Liver (tissue), 9 donors: ENCODE measurements around the gene TMEM63C. TPM values are rescaled to one million over a fixed set of nuclear protein-coding genes. Genes with fewer than 3 reads are reported as not detected.

Experiments
- DNase-seq: peaks from one replicate; pipeline ENCODE4 v3.0.0-alpha.2; 2017; ENCODE audit warnings: low spot score
- H3K27ac ChIP-seq, 2 donors: one replicate each; pipeline ENCODE4 v1.7.0; 2013; ENCODE audit warnings: inconsistent platforms in 2 of 2, low read length in 2 of 2, control low read depth in 1 of 2, low read depth in 1 of 2, mild to moderate bottlenecking in 1 of 2
- H3K27me3 ChIP-seq, 4 donors: one replicate each; pipeline versions ENCODE4 v1.6.1 to v1.7.0; 2013; ENCODE audit warnings: low read length in 3 of 4, inconsistent platforms in 1 of 4, mild to moderate bottlenecking in 1 of 4, moderate library complexity in 1 of 4; ENCODE audit not compliant: control insufficient read depth in 4 of 4, insufficient read depth in 4 of 4
- H3K36me3 ChIP-seq, 4 donors: one replicate each; pipeline versions ENCODE4 v1.6.1 to v1.7.0; 2013; ENCODE audit warnings: low read length in 3 of 4, mild to moderate bottlenecking in 3 of 4, low read depth in 1 of 4, moderate library complexity in 1 of 4; ENCODE audit not compliant: control insufficient read depth in 4 of 4, insufficient read depth in 3 of 4
- H3K4me1 ChIP-seq, 4 donors: one replicate each; pipeline versions ENCODE4 v1.6.1 to v1.7.0; 2013; ENCODE audit warnings: low read length in 3 of 4, mild to moderate bottlenecking in 3 of 4, moderate library complexity in 1 of 4; ENCODE audit not compliant: control insufficient read depth in 4 of 4, insufficient read depth in 4 of 4
- H3K4me3 ChIP-seq, 3 donors: one replicate each; pipeline versions ENCODE4 v1.6.1 to v1.7.0; 2013; ENCODE audit warnings: low read length in 3 of 3, control low read depth in 1 of 3, low read depth in 1 of 3, mild to moderate bottlenecking in 1 of 3
- H3K9ac ChIP-seq, 2 donors: one replicate each; pipeline ENCODE4 v1.7.0; 2013; ENCODE audit warnings: low read length in 2 of 2, mild to moderate bottlenecking in 2 of 2, moderate library complexity in 2 of 2, control low read depth in 1 of 2, low read depth in 1 of 2
- H3K9me3 ChIP-seq, 4 donors: one replicate each; pipeline versions ENCODE4 v1.6.1 to v1.7.0; 2013; ENCODE audit warnings: low read length in 3 of 4; ENCODE audit not compliant: control insufficient read depth in 4 of 4
- EGR1 ChIP-seq, 2 donors: IDR thresholded peaks; 2 replicates each; pipeline ENCODE4 v1.6.1; 2016 to 2018; ENCODE audit warnings: antibody characterized with exemption in 2 of 2, low read depth in 2 of 2
- FOXA1 ChIP-seq: IDR thresholded peaks from 2 replicates; pipeline ENCODE4 v1.6.1; 2016; ENCODE audit warnings: antibody characterized with exemption
- FOXA2 ChIP-seq: IDR thresholded peaks from 2 replicates; pipeline ENCODE4 v1.6.1; 2016; ENCODE audit warnings: antibody characterized with exemption
- GABPA ChIP-seq, 2 donors: IDR thresholded peaks in 1 of 2; conservative IDR thresholded peaks in 1 of 2; 2 replicates each; pipeline ENCODE4 v1.6.1; 2016; ENCODE audit warnings: antibody characterized with exemption in 2 of 2, mild to moderate bottlenecking in 1 of 2, moderate library complexity in 1 of 2
- HNF4A ChIP-seq, 2 donors: conservative IDR thresholded peaks; 2 replicates each; pipeline ENCODE4 v1.6.1; 2016; ENCODE audit warnings: antibody characterized with exemption in 2 of 2, mild to moderate bottlenecking in 2 of 2
- HNF4G ChIP-seq: IDR thresholded peaks from 2 replicates; pipeline ENCODE4 v1.6.1; 2016; ENCODE audit warnings: antibody characterized with exemption
- JUND ChIP-seq, 2 donors: IDR thresholded peaks; 2 replicates each; pipeline ENCODE4 v1.6.1; 2016; ENCODE audit warnings: antibody characterized with exemption in 2 of 2
- NR2F2 ChIP-seq: IDR thresholded peaks from 2 replicates; pipeline ENCODE4 v1.6.1; 2016; ENCODE audit warnings: antibody characterized with exemption
- TAF1 ChIP-seq: conservative IDR thresholded peaks from 2 replicates; pipeline ENCODE4 v1.6.1; 2016; ENCODE audit warnings: antibody characterized with exemption, mild to moderate bottlenecking
- WGBS: extraction: QIAGEN DNeasy Blood & Tissue Kit; methylation state at CpG from one replicate; pipeline ENCODE4 v1.1.7; 2013; 5-methylcytosine and 5-hydroxymethylcytosine counted together
- polyA plus RNA-seq, 2 donors: library from polyadenylated mRNA; stranded (reverse) in 1 of 2; unstranded in 1 of 2; fragments of 200-250 nt in 1 of 2; fragments of >200 nt in 1 of 2; fragmentation: Nextera tagmentation in 1 of 2; extraction: Ambion mirVana in 1 of 2; gene quantifications; one replicate each; pipeline versions ENCODE4 v1.2.1 to v1.2.3, GENCODE V29; 2013 to 2015
- total RNA-seq, 2 donors: library from RNA; depleted of rRNA; stranded (reverse); fragments of >200 nt; gene quantifications; one replicate each; pipeline ENCODE4 v1.2.3, GENCODE V29; 2014
- TF ChIP-seq, protein P1 (sequence below): IDR thresholded peaks from 2 replicates; pipeline ENCODE4 v1.6.1; 2016; ENCODE audit warnings: antibody characterized with exemption
- TF ChIP-seq, protein P2 (sequence below): IDR thresholded peaks from 2 replicates; pipeline ENCODE4 v1.6.1; 2016; ENCODE audit warnings: antibody characterized with exemption, mild to moderate bottlenecking
- TF ChIP-seq, protein P3 (sequence below): IDR thresholded peaks from 2 replicates; pipeline ENCODE4 v1.6.1; 2016; ENCODE audit warnings: antibody characterized with exemption
- TF ChIP-seq, protein P4 (sequence below): fragments of 150-350 bp; IDR thresholded peaks from 2 replicates; pipeline ENCODE4 v1.5.1; 2017; ENCODE audit warnings: improper control_type of control experiment, low read depth, low read length; ENCODE audit not compliant: missing input control
- TF ChIP-seq, protein P5 (sequence below): IDR thresholded peaks from 2 replicates; pipeline ENCODE4 v1.6.1; 2016; ENCODE audit warnings: antibody characterized with exemption
- donor health status: healthy.
- donor health status: healthy.
- donor health status: healthy.
- donor health status: healthy.
- donor health status: healthy.

Gene TMEM63C
- total and polyA plus RNA-seq, 4 donors: 0.13 to 1.6 (median 0.25) TPM; not detected in 1

DNA sequence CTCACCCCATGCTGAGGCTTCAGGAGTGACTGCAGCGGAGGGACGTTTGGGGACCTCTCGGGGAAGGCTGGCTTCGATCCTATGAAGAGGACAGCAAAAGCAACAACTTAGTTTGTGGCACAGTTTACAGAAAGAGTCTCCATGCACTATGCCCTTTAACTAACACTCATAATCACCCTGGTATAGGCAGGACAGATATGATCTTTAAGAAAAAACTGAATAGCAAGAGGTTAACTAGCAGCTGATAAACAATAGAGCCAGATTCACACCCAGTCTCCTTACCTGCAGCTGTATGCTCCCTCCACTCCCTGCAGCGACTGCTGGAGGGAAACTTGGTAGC is 27.4 kb downstream of the TMEM63C start:
- Histone ChIP-seq H3K36me3 (no peaks in the 10 kb centered on the region), H3K9me3 (no peaks in the 10 kb centered on the region), H3K4me3 (no peak overlapping the region), H3K27me3 (peaks cover 0 to 5% (median 1%) of the 10 kb centered on the region in 4 donors), H3K27ac (no peak overlapping the region), H3K9ac (no peak overlapping the region), H3K4me1 (no peaks in the 10 kb centered on the region)
- TF ChIP-seq, protein P1, sequence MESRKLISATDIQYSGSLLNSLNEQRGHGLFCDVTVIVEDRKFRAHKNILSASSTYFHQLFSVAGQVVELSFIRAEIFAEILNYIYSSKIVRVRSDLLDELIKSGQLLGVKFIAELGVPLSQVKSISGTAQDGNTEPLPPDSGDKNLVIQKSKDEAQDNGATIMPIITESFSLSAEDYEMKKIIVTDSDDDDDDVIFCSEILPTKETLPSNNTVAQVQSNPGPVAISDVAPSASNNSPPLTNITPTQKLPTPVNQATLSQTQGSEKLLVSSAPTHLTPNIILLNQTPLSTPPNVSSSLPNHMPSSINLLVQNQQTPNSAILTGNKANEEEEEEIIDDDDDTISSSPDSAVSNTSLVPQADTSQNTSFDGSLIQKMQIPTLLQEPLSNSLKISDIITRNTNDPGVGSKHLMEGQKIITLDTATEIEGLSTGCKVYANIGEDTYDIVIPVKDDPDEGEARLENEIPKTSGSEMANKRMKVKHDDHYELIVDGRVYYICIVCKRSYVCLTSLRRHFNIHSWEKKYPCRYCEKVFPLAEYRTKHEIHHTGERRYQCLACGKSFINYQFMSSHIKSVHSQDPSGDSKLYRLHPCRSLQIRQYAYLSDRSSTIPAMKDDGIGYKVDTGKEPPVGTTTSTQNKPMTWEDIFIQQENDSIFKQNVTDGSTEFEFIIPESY: no peak
- TF ChIP-seq, protein P2, sequence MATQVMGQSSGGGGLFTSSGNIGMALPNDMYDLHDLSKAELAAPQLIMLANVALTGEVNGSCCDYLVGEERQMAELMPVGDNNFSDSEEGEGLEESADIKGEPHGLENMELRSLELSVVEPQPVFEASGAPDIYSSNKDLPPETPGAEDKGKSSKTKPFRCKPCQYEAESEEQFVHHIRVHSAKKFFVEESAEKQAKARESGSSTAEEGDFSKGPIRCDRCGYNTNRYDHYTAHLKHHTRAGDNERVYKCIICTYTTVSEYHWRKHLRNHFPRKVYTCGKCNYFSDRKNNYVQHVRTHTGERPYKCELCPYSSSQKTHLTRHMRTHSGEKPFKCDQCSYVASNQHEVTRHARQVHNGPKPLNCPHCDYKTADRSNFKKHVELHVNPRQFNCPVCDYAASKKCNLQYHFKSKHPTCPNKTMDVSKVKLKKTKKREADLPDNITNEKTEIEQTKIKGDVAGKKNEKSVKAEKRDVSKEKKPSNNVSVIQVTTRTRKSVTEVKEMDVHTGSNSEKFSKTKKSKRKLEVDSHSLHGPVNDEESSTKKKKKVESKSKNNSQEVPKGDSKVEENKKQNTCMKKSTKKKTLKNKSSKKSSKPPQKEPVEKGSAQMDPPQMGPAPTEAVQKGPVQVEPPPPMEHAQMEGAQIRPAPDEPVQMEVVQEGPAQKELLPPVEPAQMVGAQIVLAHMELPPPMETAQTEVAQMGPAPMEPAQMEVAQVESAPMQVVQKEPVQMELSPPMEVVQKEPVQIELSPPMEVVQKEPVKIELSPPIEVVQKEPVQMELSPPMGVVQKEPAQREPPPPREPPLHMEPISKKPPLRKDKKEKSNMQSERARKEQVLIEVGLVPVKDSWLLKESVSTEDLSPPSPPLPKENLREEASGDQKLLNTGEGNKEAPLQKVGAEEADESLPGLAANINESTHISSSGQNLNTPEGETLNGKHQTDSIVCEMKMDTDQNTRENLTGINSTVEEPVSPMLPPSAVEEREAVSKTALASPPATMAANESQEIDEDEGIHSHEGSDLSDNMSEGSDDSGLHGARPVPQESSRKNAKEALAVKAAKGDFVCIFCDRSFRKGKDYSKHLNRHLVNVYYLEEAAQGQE: peak; percentile 73
- whole genome bisulfite sequencing: 35% methylated on average over 5 of the region's 5 CpGs
- DNase-seq: no peak

DNA sequence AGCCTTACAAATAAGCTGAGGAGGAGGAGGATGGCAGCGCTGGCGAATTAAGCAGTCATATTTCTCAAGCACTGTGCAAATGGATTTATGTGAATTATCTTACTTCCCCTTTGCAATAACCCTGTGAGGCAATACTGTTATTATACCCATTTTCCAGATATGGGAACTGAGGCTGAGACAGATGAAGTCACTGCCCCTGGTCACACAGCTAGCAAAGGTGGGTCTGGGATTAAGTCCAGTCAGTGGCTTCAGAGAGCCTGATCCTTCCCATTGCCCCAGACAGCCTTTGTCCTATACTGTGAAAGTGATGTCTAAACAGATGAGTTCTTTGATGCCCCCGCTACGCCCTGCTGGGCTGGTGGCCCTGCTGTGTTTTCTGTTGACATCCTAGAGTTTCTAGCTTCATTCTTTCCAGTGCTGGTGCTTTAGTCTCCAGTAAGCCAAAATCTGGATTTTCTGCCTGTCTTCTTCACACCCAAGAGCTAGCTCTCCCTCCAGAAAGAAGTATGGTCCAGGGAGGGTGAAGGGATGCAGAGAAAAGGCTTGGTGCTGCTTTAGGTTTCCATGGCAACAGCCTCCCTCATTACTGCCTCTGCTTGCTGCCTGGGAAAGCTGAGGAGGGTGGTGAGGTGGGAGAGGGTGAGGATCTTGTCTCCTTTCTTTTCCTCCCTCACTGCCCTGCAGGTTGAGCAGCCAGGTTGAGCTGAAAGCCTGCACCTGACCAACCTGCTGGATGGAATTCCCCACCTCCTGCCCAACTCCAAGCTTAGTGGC is 30.7 kb downstream of the TMEM63C start:
- Histone ChIP-seq H3K9me3 (no peaks in the 10 kb centered on the region), H3K4me1 (no peaks in the 10 kb centered on the region), H3K4me3 (no peak overlapping the region), H3K36me3 (no peaks in the 10 kb centered on the region), H3K27me3 (peaks cover 0 to 2% (median under 1%) of the 10 kb centered on the region in 4 donors), H3K27ac (no peak overlapping the region), H3K9ac (no peak overlapping the region)
- TF ChIP-seq, protein P3, sequence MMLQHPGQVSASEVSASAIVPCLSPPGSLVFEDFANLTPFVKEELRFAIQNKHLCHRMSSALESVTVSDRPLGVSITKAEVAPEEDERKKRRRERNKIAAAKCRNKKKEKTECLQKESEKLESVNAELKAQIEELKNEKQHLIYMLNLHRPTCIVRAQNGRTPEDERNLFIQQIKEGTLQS: no peak
- no peak for TF ChIP-seq GABPA (IDR thresholded peaks at IDR 0.05 in 1 of 2, conservative IDR thresholded peaks at IDR 0.05 in 1 of 2)
- TF ChIP-seq, protein P2: no peak
- no peak for TF ChIP-seq FOXA1
- TF ChIP-seq JUND (IDR thresholded peaks at IDR 0.05): no peak
- TF ChIP-seq FOXA2: no peak
- TF ChIP-seq HNF4G: no peak
- TF ChIP-seq, protein P1: no peak
- no peak for TF ChIP-seq NR2F2
- TF ChIP-seq, protein P4, sequence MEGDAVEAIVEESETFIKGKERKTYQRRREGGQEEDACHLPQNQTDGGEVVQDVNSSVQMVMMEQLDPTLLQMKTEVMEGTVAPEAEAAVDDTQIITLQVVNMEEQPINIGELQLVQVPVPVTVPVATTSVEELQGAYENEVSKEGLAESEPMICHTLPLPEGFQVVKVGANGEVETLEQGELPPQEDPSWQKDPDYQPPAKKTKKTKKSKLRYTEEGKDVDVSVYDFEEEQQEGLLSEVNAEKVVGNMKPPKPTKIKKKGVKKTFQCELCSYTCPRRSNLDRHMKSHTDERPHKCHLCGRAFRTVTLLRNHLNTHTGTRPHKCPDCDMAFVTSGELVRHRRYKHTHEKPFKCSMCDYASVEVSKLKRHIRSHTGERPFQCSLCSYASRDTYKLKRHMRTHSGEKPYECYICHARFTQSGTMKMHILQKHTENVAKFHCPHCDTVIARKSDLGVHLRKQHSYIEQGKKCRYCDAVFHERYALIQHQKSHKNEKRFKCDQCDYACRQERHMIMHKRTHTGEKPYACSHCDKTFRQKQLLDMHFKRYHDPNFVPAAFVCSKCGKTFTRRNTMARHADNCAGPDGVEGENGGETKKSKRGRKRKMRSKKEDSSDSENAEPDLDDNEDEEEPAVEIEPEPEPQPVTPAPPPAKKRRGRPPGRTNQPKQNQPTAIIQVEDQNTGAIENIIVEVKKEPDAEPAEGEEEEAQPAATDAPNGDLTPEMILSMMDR: no peak
- TF ChIP-seq, protein P5, sequence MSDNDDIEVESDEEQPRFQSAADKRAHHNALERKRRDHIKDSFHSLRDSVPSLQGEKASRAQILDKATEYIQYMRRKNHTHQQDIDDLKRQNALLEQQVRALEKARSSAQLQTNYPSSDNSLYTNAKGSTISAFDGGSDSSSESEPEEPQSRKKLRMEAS: no peak
- TF ChIP-seq HNF4A (conservative IDR thresholded peaks at IDR 0.05): no peak
- TF ChIP-seq EGR1 (IDR thresholded peaks at IDR 0.05; ENCODE audit: low read depth in 2 of 2): no peak
- no peak for TF ChIP-seq TAF1
- no peak for DNase-seq
- 83% methylated on average over 4 of the region's 4 CpGs for WGBS
